A549 (cell line): ENCODE results near the gene TIPARP. TPM values are rescaled to one million over a fixed set of nuclear protein-coding genes. Genes with fewer than 3 reads are reported as not detected.

Experiments
- ATAC-seq, 2 experiments: fragments of 200-7000 bp in 1 of 2; fragments of >200 bp in 1 of 2; cut with Nextera tagmentation in 1 of 2; cut with Tn5 transposase in 1 of 2; 3 replicates each; pipeline versions ENCODE4 v1.8.0 to v1.9.1; 2018 to 2020; ENCODE audit warnings: mild to moderate bottlenecking in 1 of 2, moderate library complexity in 1 of 2
- CTCF ChIA-PET: fragments of 300-600 bp; sonication (Branson Sonifier 250); formaldehyde crosslinking; extraction: SDS; loops from one replicate; lab custom pipeline; 2021; ENCODE audit warnings: antibody characterized with exemption, inconsistent platforms; lab: Yijun Ruan, JAX
- POLR2A ChIA-PET: fragments of 350-600 bp; formaldehyde crosslinking; extraction: SDS; loops from one replicate; lab custom pipeline; 2021; ENCODE audit warnings: antibody characterized with exemption, inconsistent platforms; lab: Yijun Ruan, JAX
- DNase-seq, 2 experiments: peaks; one replicate each; pipeline versions ENCODE4 v3.0.0 to v3.0.0-alpha.2; 2011 to 2016; ENCODE audit warnings: low read depth in 1 of 2, low spot score in 1 of 2
- FAIRE-seq: peaks from 2 replicates; lab custom pipeline; 2011; peaks lifted over from hg19 to GRCh38; lab: Jason Lieb, UNC
- H3K27ac ChIP-seq, 2 experiments: fragments of >200 bp; sonication (Bioruptor Twin); formaldehyde crosslinking; 3 replicates each; pipeline ENCODE4 v1.5.1; 2016 to 2017
- H3K4me1 ChIP-seq: fragments of >200 bp; sonication (Bioruptor Twin); formaldehyde crosslinking; 3 replicates; pipeline ENCODE4 v1.6.1; 2016
- H3K4me2 ChIP-seq: fragments of >200 bp; sonication (Bioruptor Twin); formaldehyde crosslinking; 3 replicates; pipeline ENCODE4 v1.6.1; 2016
- H3K4me3 ChIP-seq: fragments of >200 bp; sonication (Bioruptor Twin); formaldehyde crosslinking; 3 replicates; pipeline ENCODE4 v1.5.1; 2016
- H3K9me3 ChIP-seq: fragments of >200 bp; sonication (Bioruptor Twin); formaldehyde crosslinking; 3 replicates; pipeline ENCODE4 v1.6.1; 2016
- ATOH8 ChIP-seq: fragments of 250-450 bp; sonication (Bioruptor Pico); IDR thresholded peaks from 2 replicates; pipeline ENCODE4 v1.5.0; 2020; ENCODE audit warnings: low read depth, mild to moderate bottlenecking, moderate library complexity
- CBX2 ChIP-seq: fragments of 200-600 bp; sonication (generic); IDR thresholded peaks from 2 replicates; pipeline ENCODE4 v1.6.1; 2016; ENCODE audit warnings: low read depth, mild to moderate bottlenecking, borderline replicate concordance
- CEBPB ChIP-seq, 2 experiments: fragments of >200 bp in 1 of 2; sonication (Bioruptor Twin) in 1 of 2; formaldehyde crosslinking in 1 of 2; IDR thresholded peaks; 2 replicates each; pipeline ENCODE4 v1.6.1; 2012 to 2016
- CHD2 ChIP-seq: fragments of 150-350 bp; IDR thresholded peaks from 2 replicates; pipeline ENCODE4 v1.6.1; 2014; ENCODE audit warnings: low read length; ENCODE audit not compliant: partially characterized antibody
- CTCF ChIP-seq: fragments of >200 bp; sonication (Bioruptor Twin); formaldehyde crosslinking; IDR thresholded peaks from 3 replicates; pipeline ENCODE4 v1.5.1; 2016
- E2F6 ChIP-seq: IDR thresholded peaks from 2 replicates; pipeline ENCODE4 v1.6.1; 2012; ENCODE audit warnings: low read depth, borderline replicate concordance
- EHF ChIP-seq: fragments of 250-450 bp; sonication (Bioruptor Pico); IDR thresholded peaks from 2 replicates; pipeline ENCODE4 v1.5.0; 2020; ENCODE audit warnings: mild to moderate bottlenecking
- EHMT2 ChIP-seq: fragments of 200-600 bp; sonication (generic); IDR thresholded peaks from 2 replicates; pipeline ENCODE4 v1.6.1; 2016; ENCODE audit warnings: antibody characterized with exemption, low read depth, mild to moderate bottlenecking, moderate library complexity
- FOSB ChIP-seq: fragments of 250-450 bp; sonication (Bioruptor Pico); IDR thresholded peaks from 2 replicates; pipeline ENCODE4 v1.5.0; 2020; ENCODE audit warnings: mild to moderate bottlenecking, moderate library complexity
- FOSL2 ChIP-seq, 2 experiments: fragments of 450-650 bp in 1 of 2; fragments of >200 bp in 1 of 2; sonication (Bioruptor Twin) in 1 of 2; formaldehyde crosslinking; IDR thresholded peaks; 2 replicates each; pipeline versions ENCODE4 v1.5.0 to v1.6.1; 2016 to 2020; ENCODE audit warnings: mild to moderate bottlenecking in 1 of 2, moderate library complexity in 1 of 2
- GATA3 ChIP-seq: IDR thresholded peaks from 2 replicates; pipeline ENCODE4 v1.6.1; 2012; ENCODE audit warnings: borderline replicate concordance
- HMGXB4 ChIP-seq: fragments of 250-450 bp; sonication (Bioruptor Pico); IDR thresholded peaks from 2 replicates; pipeline ENCODE4 v1.5.0; 2021; ENCODE audit warnings: mild to moderate bottlenecking, moderate library complexity, borderline replicate concordance
- HOXA7 ChIP-seq: fragments of 250-450 bp; sonication (Bioruptor Pico); IDR thresholded peaks from 2 replicates; pipeline ENCODE4 v1.5.0; 2020; ENCODE audit warnings: mild to moderate bottlenecking, moderate library complexity
- HOXB5 ChIP-seq: fragments of 250-450 bp; sonication (Bioruptor Pico); IDR thresholded peaks from 2 replicates; pipeline ENCODE4 v1.5.0; 2020; ENCODE audit warnings: mild to moderate bottlenecking, moderate library complexity
- JUN ChIP-seq, 2 experiments: fragments of >200 bp; sonication (Bioruptor Twin); formaldehyde crosslinking; IDR thresholded peaks; 2 replicates in 1 of 2; 3 replicates in 1 of 2; pipeline ENCODE4 v1.6.1; 2016 to 2017
- JUNB ChIP-seq: fragments of >200 bp; sonication (Bioruptor Twin); formaldehyde crosslinking; IDR thresholded peaks from 2 replicates; pipeline ENCODE4 v1.6.1; 2016
- MAX ChIP-seq: IDR thresholded peaks from 2 replicates; pipeline ENCODE4 v1.6.1; 2012
- NFE2L2 ChIP-seq: fragments of 150-350 bp; conservative IDR thresholded peaks from 2 replicates; pipeline ENCODE4 v1.6.1; 2014; ENCODE audit warnings: low read length
- PHF8 ChIP-seq: fragments of 200-600 bp; sonication (generic); IDR thresholded peaks from 2 replicates; pipeline ENCODE4 v1.6.1; 2016; ENCODE audit warnings: low read depth, mild to moderate bottlenecking, antibody characterized with exemption, moderate library complexity, borderline replicate concordance
- RCOR1 ChIP-seq: fragments of 150-350 bp; IDR thresholded peaks from 2 replicates; pipeline ENCODE4 v1.6.1; 2014; ENCODE audit warnings: antibody characterized with exemption, low read length, low read depth
- RNF2 ChIP-seq: fragments of 200-600 bp; sonication (generic); IDR thresholded peaks from 2 replicates; pipeline ENCODE4 v1.6.1; 2016; ENCODE audit warnings: low read depth, mild to moderate bottlenecking, antibody characterized with exemption, moderate library complexity, borderline replicate concordance
- TP53 ChIP-seq: fragments of 250-450 bp; sonication (Bioruptor Pico); IDR thresholded peaks from 2 replicates; pipeline ENCODE4 v1.5.0; 2021; ENCODE audit warnings: mild to moderate bottlenecking, moderate library complexity
- USF2 ChIP-seq: fragments of 450-650 bp; IDR thresholded peaks from 2 replicates; pipeline ENCODE4 v1.6.1; 2014; ENCODE audit warnings: antibody characterized with exemption
- ZC3H11A ChIP-seq: fragments of 450-650 bp; IDR thresholded peaks from 2 replicates; pipeline ENCODE4 v1.6.1; 2014; ENCODE audit warnings: antibody characterized with exemption, mild to moderate bottlenecking
- ZFP36 ChIP-seq: fragments of 450-650 bp; IDR thresholded peaks from 2 replicates; pipeline ENCODE4 v1.6.1; 2014; ENCODE audit warnings: borderline replicate concordance; ENCODE audit not compliant: partially characterized antibody
- ZSCAN20 ChIP-seq: fragments of 250-450 bp; sonication (Bioruptor Pico); IDR thresholded peaks from 2 replicates; pipeline ENCODE4 v1.8.0; 2022; ENCODE audit warnings: mild to moderate bottlenecking, moderate library complexity
- WGBS: methylation state at CpG from one replicate; pipeline ENCODE4 v1.1.6; 2017; ENCODE audit errors: missing lambda C conversion rate; 5-methylcytosine and 5-hydroxymethylcytosine counted together
- polyA plus RNA-seq, 4 experiments: library from polyadenylated mRNA; depleted of rRNA in 3 of 4; stranded (reverse); fragments of >200 nt; fragmentation: RNase III in 1 of 4; extraction: RNeasy Plus Mini Kit Qiagen cat#74134 plus additional on column Dnase treatment in 1 of 4; gene quantifications; 2 replicates in 3 of 4; 3 replicates in 1 of 4; pipeline ENCODE4 v1.2.3, GENCODE V29; 2011 to 2017

The TIPARP gene
- polyA plus RNA-seq, 2 of the 4 experiments (the other 2 are of a cell fraction) = 11.8 to 16.5 TPM

GRCh38 chr3:156628836-156629618 is 45.4 kb upstream of the TIPARP start (continued):
- TF ChIP-seq ATOH8 (CRISPR knock-in tag) = no peak
- TF ChIP-seq, all 56 proteins: peak for 0

GRCh38 chr3:156630081-156630772 is 44.2 kb upstream of the TIPARP start:
- POLR2A ChIA-PET = no interaction called here
- Histone ChIP-seq H3K4me3 (no peak overlapping the region), H3K4me1 (peaks cover 10% of the 10 kb centered on the region; the same call in 2 of the 3 replicates), H3K9me3 (no peaks in the 10 kb centered on the region), H3K4me2 (no peak overlapping the region), H3K27ac (no peak overlapping the region)
- ATAC-seq (no peak), FAIRE-seq (no peak), DNase-seq (no peak)
- TF ChIP-seq EHF = no peak
- TF ChIP-seq NFE2L2 = no peak
- no peak for TF ChIP-seq MAX
- no peak for TF ChIP-seq RCOR1
- TF ChIP-seq JUNB = no peak
- no peak for TF ChIP-seq HOXB5
- TF ChIP-seq ZSCAN20 = no peak
- no peak for TF ChIP-seq PHF8
- TF ChIP-seq RNF2 = no peak
- TF ChIP-seq GATA3 = no peak
- CTCF ChIA-PET = no interaction called here

- peaks cover 10% of the 10 kb centered on the region; the same call in 2 of the 3 replicates for H3K4me1 ChIP-seq
- no peak overlapping the region for H3K4me2 ChIP-seq
- 80% methylated on average over 3 of the region's 3 CpGs for WGBS
- no peaks in the 10 kb centered on the region for H3K9me3 ChIP-seq
- H3K27ac ChIP-seq = no peak overlapping the region
- CTCF ChIA-PET = no interaction called here
- FAIRE-seq = no peak
- POLR2A ChIA-PET = no interaction called here
- TF ChIP-seq RNF2 (no peak), CHD2 (no peak), TP53 (CRISPR knock-in tag) (no peak), USF2 (no peak), JUN (IDR thresholded peaks at IDR 0.05) (no peak), ZFP36 (no peak), NFE2L2 (no peak), CEBPB (IDR thresholded peaks at IDR 0.05) (no peak), EHMT2 (no peak), HOXA7 (CRISPR knock-in tag) (no peak), FOSL2 (IDR thresholded peaks at IDR 0.05) (no peak), FOSL2 (CRISPR knock-in tag; IDR thresholded peaks at IDR 0.05) (no peak), ZC3H11A (no peak), E2F6 (no peak), FOSB (no peak), CTCF (no peak), MAX (no peak), HMGXB4 (CRISPR knock-in tag) (no peak), CBX2 (no peak), PHF8 (no peak)
- DNase-seq = no peak
- ATAC-seq = no peak
- H3K4me3 ChIP-seq = no peak overlapping the region
Observed at GRCh38 chr3:156630773-156631093, 43.7 kb upstream of the TIPARP start.
